Osteoblast (primary cell): ENCODE measurements around the gene VSIG8. TPM values are rescaled to one million over a fixed set of nuclear protein-coding genes. Genes with fewer than 3 reads are reported as not detected.
A peak's percentile ranks its signal among the peaks of the same experiment; 100 is the strongest.
"Not testable (repeated sequence)": the region's sequence is repeated elsewhere in the genome, so short reads cannot be mapped to it uniquely, and the experiment has no call there.

Experiments
- DNase-seq: peaks from one replicate; pipeline ENCODE4 v3.0.0; 2011; ENCODE audit warnings: low spot score, mixed read lengths; ENCODE audit not compliant: insufficient read length; ENCODE audit errors: missing footprints
- H2AFZ ChIP-seq: 2 replicates; pipeline ENCODE4 v1.6.0; 2011; ENCODE audit warnings: mild to moderate bottlenecking, low read length
- H3K27ac ChIP-seq: 2 replicates; pipeline ENCODE4 v1.5.1; 2011; ENCODE audit warnings: mild to moderate bottlenecking, low read depth, low read length, moderate library complexity
- H3K27me3 ChIP-seq: 2 replicates; pipeline ENCODE4 v1.6.0; 2012; ENCODE audit warnings: mild to moderate bottlenecking, control low read depth, inconsistent platforms, low read length, moderate library complexity; ENCODE audit not compliant: insufficient read depth
- H3K36me3 ChIP-seq: 2 replicates; pipeline ENCODE4 v1.5.1; 2011; ENCODE audit warnings: mild to moderate bottlenecking, low read length, control low read depth, moderate library complexity; ENCODE audit not compliant: insufficient read depth
- H3K4me1 ChIP-seq: 2 replicates; pipeline ENCODE4 v1.5.1; 2011; ENCODE audit warnings: mild to moderate bottlenecking, low read length, control low read depth, moderate library complexity; ENCODE audit not compliant: insufficient read depth
- H3K4me2 ChIP-seq: 2 replicates; pipeline ENCODE4 v1.6.0; 2011; ENCODE audit warnings: mild to moderate bottlenecking, low read length; ENCODE audit not compliant: insufficient read depth
- H3K4me3 ChIP-seq: fragments of 200-600 bp; sonication (generic); 3 replicates; pipeline ENCODE4 v1.5.1; 2012; ENCODE audit warnings: mild to moderate bottlenecking, low read length, inconsistent platforms; ENCODE audit not compliant: insufficient read depth
- H3K79me2 ChIP-seq: 2 replicates; pipeline ENCODE4 v1.6.0; 2012; ENCODE audit warnings: mild to moderate bottlenecking, low read length, control low read depth, inconsistent platforms; ENCODE audit not compliant: insufficient read depth
- H3K9me3 ChIP-seq: 2 replicates; pipeline ENCODE4 v1.5.1; 2011; ENCODE audit warnings: low read depth, low read length, control low read depth
- H4K20me1 ChIP-seq: 2 replicates; pipeline ENCODE4 v1.6.0; 2012; ENCODE audit warnings: mild to moderate bottlenecking, low read length, control low read depth; ENCODE audit not compliant: insufficient read depth
- total RNA-seq: library from RNA; depleted of rRNA; stranded (reverse); fragments of >200 nt; gene quantifications from 2 replicates; pipeline ENCODE4 v1.2.3, GENCODE V29; 2012
- TF ChIP-seq, protein P1 (sequence below): IDR thresholded peaks from 2 replicates; pipeline ENCODE4 v1.5.1; 2011; ENCODE audit warnings: mild to moderate bottlenecking, low read depth, low read length, moderate library complexity; ENCODE audit errors: extremely low read depth

The VSIG8 gene
- total RNA-seq, 1 donor: not detected

DNA sequence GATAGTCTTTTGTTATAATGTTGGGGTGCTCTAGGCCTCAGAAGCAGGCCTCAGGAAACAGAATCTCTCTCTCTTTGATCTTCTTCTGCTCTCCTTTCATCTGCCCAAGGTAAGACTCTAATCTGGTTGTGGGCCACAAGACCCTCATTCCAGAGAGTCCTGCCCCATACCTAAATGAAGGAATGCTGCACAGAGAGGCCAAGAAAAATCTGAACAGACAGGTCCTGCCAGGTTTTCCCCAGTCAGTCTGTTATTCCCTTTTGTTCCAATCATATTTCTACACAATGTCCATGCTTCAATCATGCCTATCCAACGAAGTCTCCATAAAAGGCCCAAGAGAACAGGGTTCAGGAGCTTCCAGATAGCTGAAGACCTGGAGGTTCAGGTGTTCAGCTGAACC, 44.5 kb upstream of the VSIG8 start:
- Histone ChIP-seq H2AFZ (no peak overlapping the region), H3K4me2 (no peak overlapping the region), H3K79me2 (no peaks in the 10 kb centered on the region), H3K4me3 (no peak overlapping the region), H3K4me1 (peaks cover 29% of the 10 kb centered on the region), H3K27ac (no peak overlapping the region), H4K20me1 (no peaks in the 10 kb centered on the region), H3K9me3 (no peaks in the 10 kb centered on the region), H3K36me3 (no peaks in the 10 kb centered on the region), H3K27me3 (no peaks in the 10 kb centered on the region)
- no peak for DNase-seq
- TF ChIP-seq, protein P1, sequence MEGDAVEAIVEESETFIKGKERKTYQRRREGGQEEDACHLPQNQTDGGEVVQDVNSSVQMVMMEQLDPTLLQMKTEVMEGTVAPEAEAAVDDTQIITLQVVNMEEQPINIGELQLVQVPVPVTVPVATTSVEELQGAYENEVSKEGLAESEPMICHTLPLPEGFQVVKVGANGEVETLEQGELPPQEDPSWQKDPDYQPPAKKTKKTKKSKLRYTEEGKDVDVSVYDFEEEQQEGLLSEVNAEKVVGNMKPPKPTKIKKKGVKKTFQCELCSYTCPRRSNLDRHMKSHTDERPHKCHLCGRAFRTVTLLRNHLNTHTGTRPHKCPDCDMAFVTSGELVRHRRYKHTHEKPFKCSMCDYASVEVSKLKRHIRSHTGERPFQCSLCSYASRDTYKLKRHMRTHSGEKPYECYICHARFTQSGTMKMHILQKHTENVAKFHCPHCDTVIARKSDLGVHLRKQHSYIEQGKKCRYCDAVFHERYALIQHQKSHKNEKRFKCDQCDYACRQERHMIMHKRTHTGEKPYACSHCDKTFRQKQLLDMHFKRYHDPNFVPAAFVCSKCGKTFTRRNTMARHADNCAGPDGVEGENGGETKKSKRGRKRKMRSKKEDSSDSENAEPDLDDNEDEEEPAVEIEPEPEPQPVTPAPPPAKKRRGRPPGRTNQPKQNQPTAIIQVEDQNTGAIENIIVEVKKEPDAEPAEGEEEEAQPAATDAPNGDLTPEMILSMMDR: no peak

DNA sequence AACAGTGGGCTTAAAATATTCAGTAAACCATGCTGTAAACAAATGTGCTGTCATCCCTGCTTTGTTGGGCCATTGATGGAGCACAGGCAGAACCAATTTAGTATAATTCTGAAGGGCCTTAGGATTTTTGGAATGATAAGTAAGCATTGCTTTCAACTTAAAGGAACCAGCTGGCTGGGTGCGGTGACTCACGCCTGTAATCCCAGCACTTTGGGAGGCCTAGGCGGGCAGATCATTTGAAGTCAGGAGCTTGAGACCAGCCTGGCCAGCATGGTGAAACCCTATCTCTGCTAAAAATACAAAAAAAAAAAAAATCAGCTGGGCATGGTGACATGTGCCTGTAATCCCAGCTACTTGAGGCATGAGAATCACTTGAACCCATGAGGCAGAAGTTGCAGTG, 41.6 kb upstream of the VSIG8 start:
- not testable (repeated sequence) for H3K79me2 ChIP-seq, H2AFZ ChIP-seq, H3K27me3 ChIP-seq, H4K20me1 ChIP-seq, H3K27ac ChIP-seq, H3K9me3 ChIP-seq, H3K4me1 ChIP-seq, H3K4me2 ChIP-seq, H3K4me3 ChIP-seq, H3K36me3 ChIP-seq
- peak; percentile 44 for DNase-seq

DNA sequence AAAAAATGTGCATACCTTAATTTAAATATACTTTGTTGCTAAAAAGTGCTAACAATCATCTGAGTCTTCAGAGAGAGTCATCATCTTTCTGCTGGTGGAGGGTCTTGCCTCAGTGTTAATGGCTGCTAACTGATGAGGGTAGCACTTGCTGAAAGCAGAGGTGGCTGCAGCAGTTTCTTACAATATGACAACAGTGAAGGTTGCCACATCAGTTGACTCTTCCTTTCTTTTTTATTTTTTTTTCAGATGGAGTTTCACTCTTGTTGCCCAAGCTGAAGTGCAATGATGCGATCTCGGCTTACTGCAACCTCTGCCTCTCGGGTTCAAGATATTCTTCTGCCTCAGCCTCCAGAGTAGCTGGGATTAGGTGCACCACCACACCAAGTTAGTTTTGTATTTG, 40.1 kb upstream of the VSIG8 start:
- H3K36me3 ChIP-seq: no peaks in the 10 kb centered on the region
- H3K4me3 ChIP-seq: no peak overlapping the region
- TF ChIP-seq, protein P1: no peak
- H3K27ac ChIP-seq: no peak overlapping the region
- no peak overlapping the region for H3K4me2 ChIP-seq
- peaks cover 9% of the 10 kb centered on the region for H3K4me1 ChIP-seq
- no peaks in the 10 kb centered on the region for H3K27me3 ChIP-seq
- DNase-seq: no peak
- H4K20me1 ChIP-seq: no peaks in the 10 kb centered on the region
- H3K9me3 ChIP-seq: no peaks in the 10 kb centered on the region
- no peak overlapping the region for H2AFZ ChIP-seq
- H3K79me2 ChIP-seq: no peaks in the 10 kb centered on the region

DNA sequence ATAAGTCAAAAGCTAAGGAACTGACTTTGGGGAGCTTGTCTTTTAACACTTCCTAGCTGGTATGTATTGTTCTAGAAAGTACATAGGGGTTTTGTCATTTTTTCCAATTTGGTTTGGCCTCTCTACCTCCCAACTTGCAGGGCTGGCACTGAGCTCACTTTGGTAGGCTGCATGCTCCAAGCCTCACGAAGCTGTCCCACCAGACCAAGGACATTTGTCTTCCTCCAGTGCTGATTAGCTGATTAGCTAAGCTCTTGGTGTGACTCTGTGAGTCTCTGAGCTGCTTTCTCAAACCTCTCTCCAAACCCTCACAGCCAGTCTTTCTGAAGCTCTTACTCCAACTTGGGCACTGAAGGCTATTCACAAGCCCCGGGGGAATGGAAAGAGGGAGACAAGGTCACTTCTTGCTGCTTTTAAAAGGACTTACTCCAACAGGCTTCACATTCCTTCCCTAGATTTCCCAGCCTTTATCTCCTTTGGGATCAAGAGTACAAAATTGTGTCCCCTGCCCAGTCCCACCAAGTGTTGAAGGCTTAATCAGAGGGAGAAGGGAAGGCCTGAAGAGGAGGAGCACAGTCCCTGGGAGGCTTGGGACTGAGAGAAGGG, 38.4 kb upstream of the VSIG8 start:
- H3K27ac ChIP-seq: no peak overlapping the region
- no peak for DNase-seq
- H3K36me3 ChIP-seq: no peaks in the 10 kb centered on the region
- no peaks in the 10 kb centered on the region for H3K79me2 ChIP-seq
- no peaks in the 10 kb centered on the region for H3K27me3 ChIP-seq
- no peak overlapping the region for H3K4me3 ChIP-seq
- H3K4me1 ChIP-seq: peaks cover 17% of the 10 kb centered on the region
- H3K4me2 ChIP-seq: no peak overlapping the region
- TF ChIP-seq, protein P1: no peak
- H3K9me3 ChIP-seq: no peaks in the 10 kb centered on the region
- H2AFZ ChIP-seq: no peak overlapping the region
- no peaks in the 10 kb centered on the region for H4K20me1 ChIP-seq
